Memory B cell (primary cell): Measurements from ENCODE around the gene SLC38A8.

ENCODE experiments used
- ATAC-seq: fragments of 150-1000 bp; cut with Tn5 transposase; 2 replicates; pipeline ENCODE4 v1.10.0; 2021; ENCODE audit warnings: low read depth, mild to moderate bottlenecking, moderate library complexity
- DNase-seq, 2 donors: peaks; one replicate each; pipeline ENCODE4 v3.0.0; 2022; ENCODE audit warnings: low spot score in 2 of 2
- H3K27ac Mint-ChIP-seq: one replicate; pipeline ENCODE4 v1.8.0; 2022; ENCODE audit warnings: mild to moderate bottlenecking, moderate library complexity, mixed read lengths
- H3K27me3 Mint-ChIP-seq: one replicate; pipeline ENCODE4 v1.8.0; 2022; ENCODE audit warnings: mixed read lengths
- H3K36me3 Mint-ChIP-seq: one replicate; pipeline ENCODE4 v1.8.0; 2022; ENCODE audit warnings: mild to moderate bottlenecking, mixed read lengths
- H3K4me1 Mint-ChIP-seq: one replicate; pipeline ENCODE4 v1.8.0; 2022; ENCODE audit warnings: mixed read lengths
- H3K4me3 Mint-ChIP-seq: one replicate; pipeline ENCODE4 v1.8.0; 2022; ENCODE audit warnings: mild to moderate bottlenecking, moderate library complexity, mixed read lengths
- H3K9me3 Mint-ChIP-seq: one replicate; pipeline ENCODE4 v1.8.0; 2022; ENCODE audit warnings: mixed read lengths

SLC38A8 gene

DNA sequence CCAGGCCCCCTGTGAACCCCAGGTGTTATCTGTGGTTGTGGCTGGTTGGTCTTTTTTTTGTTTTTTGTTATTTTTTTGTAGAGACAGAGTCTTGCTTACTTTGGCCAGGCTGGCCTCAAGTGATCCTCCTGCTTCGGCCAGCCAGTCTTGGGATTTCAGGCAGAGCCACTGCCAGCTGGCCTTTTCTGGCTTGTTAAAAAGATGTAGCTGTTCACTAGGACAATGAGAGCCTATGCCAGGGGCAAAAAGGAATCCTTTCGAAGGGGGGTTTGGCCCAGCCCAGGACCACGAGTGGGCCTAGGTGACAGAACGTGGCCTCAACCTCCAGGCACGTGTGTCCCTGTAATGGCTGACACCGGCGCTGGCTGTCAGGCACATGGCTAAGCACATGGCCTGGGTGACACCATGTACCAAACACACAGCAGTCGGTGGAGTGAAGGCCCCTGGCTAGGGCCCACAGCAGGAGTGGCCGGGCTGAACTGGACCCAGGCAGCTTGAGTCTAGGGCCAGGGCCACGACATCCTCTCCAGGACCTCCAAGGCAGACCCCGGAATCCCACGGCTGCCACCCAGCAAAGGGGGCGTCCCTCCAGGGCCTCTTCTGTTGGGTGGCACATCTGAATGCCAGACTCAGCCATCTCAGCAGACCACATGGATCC is 6.9 kb upstream of the SLC38A8 start:
- Mint-ChIP-seq H3K4me3 (no peak overlapping the region), H3K4me1 (no peaks in the 10 kb centered on the region), H3K27ac (no peak overlapping the region), H3K9me3 (no peaks in the 10 kb centered on the region), H3K36me3 (peaks cover 31% of the 10 kb centered on the region), H3K27me3 (no peaks in the 10 kb centered on the region)
- DNase-seq: no peak
- ATAC-seq: no peak

DNA sequence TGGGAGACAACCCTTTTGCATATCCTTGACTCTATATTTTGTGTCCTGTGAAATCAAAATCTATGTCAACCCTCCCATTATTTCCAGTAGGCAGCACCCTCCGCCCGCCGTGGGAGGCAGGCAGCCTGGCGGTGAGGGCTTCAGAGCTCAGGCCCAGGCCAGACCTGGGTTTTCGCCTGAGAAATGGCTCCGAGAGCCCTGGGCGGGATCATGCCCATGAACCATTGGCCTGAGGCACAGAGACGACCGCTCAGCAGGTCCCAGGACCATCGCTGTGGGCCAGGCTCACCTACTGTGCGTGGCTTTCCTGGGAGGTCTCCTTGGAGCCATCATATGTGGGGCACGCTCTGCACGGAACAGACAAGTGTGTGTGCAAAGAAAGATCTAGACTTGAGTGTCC is 6.3 kb upstream of the SLC38A8 start:
- H3K36me3 Mint-ChIP-seq: peaks cover 30% of the 10 kb centered on the region
- no peaks in the 10 kb centered on the region for H3K9me3 Mint-ChIP-seq
- H3K4me3 Mint-ChIP-seq: no peak overlapping the region
- no peak overlapping the region for H3K27ac Mint-ChIP-seq
- no peaks in the 10 kb centered on the region for H3K4me1 Mint-ChIP-seq
- H3K27me3 Mint-ChIP-seq: no peaks in the 10 kb centered on the region
- ATAC-seq: no peak
- DNase-seq: no peak

- H3K9me3 Mint-ChIP-seq: no peaks in the 10 kb centered on the region
- H3K27me3 Mint-ChIP-seq: no peaks in the 10 kb centered on the region
- H3K27ac Mint-ChIP-seq: no peak overlapping the region
- no peak for DNase-seq
- no peaks in the 10 kb centered on the region for H3K4me1 Mint-ChIP-seq
- H3K4me3 Mint-ChIP-seq: no peak overlapping the region
- peaks cover 27% of the 10 kb centered on the region for H3K36me3 Mint-ChIP-seq
- no peak for ATAC-seq
These were observed 5.7 kb upstream of the SLC38A8 start for GRCh38 chr16:84048270-84048669.

- H3K9me3 Mint-ChIP-seq: no peaks in the 10 kb centered on the region
- no peaks in the 10 kb centered on the region for H3K4me1 Mint-ChIP-seq
- no peak overlapping the region for H3K27ac Mint-ChIP-seq
- peaks cover 20% of the 10 kb centered on the region for H3K36me3 Mint-ChIP-seq
- no peak for DNase-seq
- H3K27me3 Mint-ChIP-seq: no peaks in the 10 kb centered on the region
- ATAC-seq: no peak
- H3K4me3 Mint-ChIP-seq: no peak overlapping the region
These were observed 5.0 kb upstream of the SLC38A8 start for GRCh38 chr16:84047626-84048025.

DNA sequence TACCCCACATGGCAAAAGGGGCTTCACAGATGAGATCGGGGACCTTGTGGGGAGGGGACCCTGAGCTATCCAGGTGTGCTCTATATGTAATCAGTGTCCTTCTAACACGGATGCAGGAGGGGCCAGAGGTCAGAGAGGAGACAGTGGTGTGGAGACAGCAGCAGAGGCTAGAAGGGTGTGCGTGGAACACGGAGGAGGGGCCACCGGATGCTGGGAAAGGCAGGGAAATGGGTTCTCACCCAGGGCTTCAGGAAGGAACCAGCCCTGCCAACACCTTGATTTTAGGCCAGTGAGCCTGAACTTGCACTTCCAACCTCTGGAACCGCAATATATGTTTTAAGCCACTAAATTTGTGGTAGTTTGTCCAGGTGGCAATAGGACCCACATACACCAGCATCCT is 4.6 kb upstream of the SLC38A8 start:
- no peak overlapping the region for H3K27ac Mint-ChIP-seq
- peaks cover 16% of the 10 kb centered on the region for H3K36me3 Mint-ChIP-seq
- DNase-seq (no peak), ATAC-seq (no peak)
- no peaks in the 10 kb centered on the region for H3K9me3 Mint-ChIP-seq
- peaks cover 2% of the 10 kb centered on the region for H3K27me3 Mint-ChIP-seq
- no peak overlapping the region for H3K4me3 Mint-ChIP-seq
- H3K4me1 Mint-ChIP-seq: no peaks in the 10 kb centered on the region

GRCh38 chr16:84045818-84046470 is 3.3 kb upstream of the SLC38A8 start:
- peaks cover 4% of the 10 kb centered on the region for H3K27me3 Mint-ChIP-seq
- H3K4me1 Mint-ChIP-seq: no peaks in the 10 kb centered on the region
- no peak for DNase-seq
- H3K36me3 Mint-ChIP-seq: peaks cover 10% of the 10 kb centered on the region
- no peaks in the 10 kb centered on the region for H3K9me3 Mint-ChIP-seq
- H3K27ac Mint-ChIP-seq: no peak overlapping the region
- no peak overlapping the region for H3K4me3 Mint-ChIP-seq
- no peak for ATAC-seq

GRCh38 chr16:84045001-84045817 is 2.6 kb upstream of the SLC38A8 start:
- ATAC-seq: no peak
- DNase-seq: no peak
- peaks cover 4% of the 10 kb centered on the region for H3K27me3 Mint-ChIP-seq
- no peak overlapping the region for H3K27ac Mint-ChIP-seq
- no peak overlapping the region for H3K4me3 Mint-ChIP-seq
- H3K9me3 Mint-ChIP-seq: no peaks in the 10 kb centered on the region
- H3K4me1 Mint-ChIP-seq: no peaks in the 10 kb centered on the region
- H3K36me3 Mint-ChIP-seq: peaks cover 6% of the 10 kb centered on the region

DNA sequence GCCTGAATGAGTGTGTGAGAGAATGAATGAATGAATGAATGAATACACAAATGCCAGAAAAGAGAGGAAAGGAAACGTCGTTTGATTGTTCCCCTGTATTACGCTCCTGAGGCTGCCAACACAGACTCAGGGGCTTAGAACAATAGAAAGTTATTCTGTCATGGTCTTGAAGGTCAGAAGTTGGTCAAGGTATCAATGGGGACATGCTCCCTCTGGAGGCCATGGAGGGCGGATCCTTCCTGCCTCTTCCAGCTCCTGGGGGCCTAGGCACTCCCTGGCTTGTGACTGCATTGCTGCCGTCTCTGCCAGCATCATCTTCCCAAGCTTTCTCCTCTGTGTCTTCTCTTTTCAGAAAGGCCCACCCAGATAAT is 1.5 kb upstream of the SLC38A8 start:
- no peak for ATAC-seq
- peaks cover 4% of the 10 kb centered on the region for H3K27me3 Mint-ChIP-seq
- H3K4me3 Mint-ChIP-seq: no peak overlapping the region
- H3K4me1 Mint-ChIP-seq: no peaks in the 10 kb centered on the region
- H3K36me3 Mint-ChIP-seq: peaks cover 4% of the 10 kb centered on the region
- no peak overlapping the region for H3K27ac Mint-ChIP-seq
- no peaks in the 10 kb centered on the region for H3K9me3 Mint-ChIP-seq
- DNase-seq: no peak

DNA sequence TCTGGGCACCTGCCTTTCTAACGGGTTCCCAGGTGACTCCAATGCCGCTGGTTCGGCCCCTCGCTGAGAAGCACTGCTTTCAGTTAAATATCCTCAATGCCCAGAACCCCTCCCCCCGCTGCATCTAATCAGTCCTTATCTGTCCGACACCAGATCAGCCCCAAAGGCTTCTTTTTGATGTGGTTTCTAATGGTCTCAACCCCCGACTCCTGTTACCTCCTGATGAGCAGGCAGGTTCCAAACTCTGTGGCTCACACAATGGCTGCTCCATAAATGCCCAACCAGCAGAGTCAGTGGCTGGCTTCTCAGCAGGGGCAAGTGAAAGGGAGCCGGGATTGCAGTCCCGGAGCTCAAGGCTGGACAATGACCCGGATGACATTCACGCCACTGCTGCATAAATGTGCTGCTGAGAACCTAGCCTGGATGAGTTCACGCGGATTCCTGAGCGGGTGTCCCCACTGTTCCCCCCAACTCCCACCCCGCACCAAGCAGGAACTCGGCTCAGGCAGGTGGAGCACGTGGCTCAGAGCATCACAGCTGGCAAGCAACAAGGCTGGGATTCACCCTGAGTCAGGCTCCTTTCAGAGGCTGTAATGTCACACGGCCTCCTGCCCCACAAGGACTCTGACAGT is 1.0 kb upstream of the SLC38A8 start:
- ATAC-seq: no peak
- Mint-ChIP-seq H3K9me3 (no peaks in the 10 kb centered on the region), H3K4me3 (no peak overlapping the region), H3K27ac (no peak overlapping the region), H3K4me1 (no peaks in the 10 kb centered on the region), H3K27me3 (peaks cover 4% of the 10 kb centered on the region), H3K36me3 (peaks cover 2% of the 10 kb centered on the region)
- no peak for DNase-seq

GRCh38 chr16:84042879-84043485 is 387 bp upstream of the SLC38A8 start:
- ATAC-seq (no peak), DNase-seq (no peak)
- peaks cover 4% of the 10 kb centered on the region for H3K27me3 Mint-ChIP-seq
- H3K27ac Mint-ChIP-seq: no peak overlapping the region
- H3K9me3 Mint-ChIP-seq: no peaks in the 10 kb centered on the region
- no peaks in the 10 kb centered on the region for H3K4me1 Mint-ChIP-seq
- no peak overlapping the region for H3K4me3 Mint-ChIP-seq
- H3K36me3 Mint-ChIP-seq: peaks cover 2% of the 10 kb centered on the region

- Mint-ChIP-seq H3K9me3 (no peaks in the 10 kb centered on the region), H3K4me3 (no peak overlapping the region), H3K27ac (no peak overlapping the region), H3K36me3 (no peaks in the 10 kb centered on the region), H3K4me1 (no peaks in the 10 kb centered on the region), H3K27me3 (peaks cover 4% of the 10 kb centered on the region)
- no peak for ATAC-seq
- DNase-seq: no peak
These were observed 714 bp downstream of the SLC38A8 start for GRCh38 chr16:84041881-84042280.

GRCh38 chr16:84040823-84041820 is 1.5 kb downstream of the SLC38A8 start:
- no peak for ATAC-seq
- Mint-ChIP-seq H3K4me3 (no peak overlapping the region), H3K36me3 (peaks cover 2% of the 10 kb centered on the region), H3K9me3 (peaks cover 2% of the 10 kb centered on the region), H3K4me1 (no peaks in the 10 kb centered on the region), H3K27ac (no peak overlapping the region), H3K27me3 (peaks cover 5% of the 10 kb centered on the region)
- no peak for DNase-seq

DNA sequence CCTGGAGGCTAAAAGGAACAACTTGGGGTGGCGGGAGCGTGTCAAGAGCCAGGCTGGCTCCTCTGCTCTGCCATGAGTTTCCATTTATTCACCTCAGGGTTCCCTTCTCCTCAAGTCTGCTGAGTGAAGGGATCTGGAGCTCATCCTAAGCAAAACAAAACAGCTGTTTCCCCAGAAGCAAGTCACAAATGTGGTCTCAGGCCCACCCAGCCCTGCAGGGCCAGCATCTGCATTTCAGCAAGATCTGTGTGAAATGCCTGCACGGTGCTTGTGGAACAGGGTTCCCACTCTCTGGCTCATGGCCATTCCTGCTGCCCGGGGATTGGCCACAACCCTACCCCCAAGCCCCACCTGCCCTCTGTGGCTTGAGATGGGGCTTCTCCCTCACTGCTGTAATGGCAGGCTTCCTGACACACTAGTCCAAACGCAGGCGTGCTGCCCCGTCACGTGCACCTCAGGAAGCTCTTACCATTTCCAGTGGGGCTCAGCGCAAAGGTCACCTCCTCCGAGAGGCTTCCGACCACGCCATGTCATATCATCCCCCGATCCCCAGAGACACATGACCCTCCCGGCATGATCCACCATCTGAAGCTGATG is 2.3 kb downstream of the SLC38A8 start:
- H3K9me3 Mint-ChIP-seq: peaks cover 2% of the 10 kb centered on the region
- H3K4me1 Mint-ChIP-seq: no peaks in the 10 kb centered on the region
- DNase-seq (no peak), ATAC-seq (no peak)
- H3K27ac Mint-ChIP-seq: no peak overlapping the region
- peaks cover 2% of the 10 kb centered on the region for H3K36me3 Mint-ChIP-seq
- no peak overlapping the region for H3K4me3 Mint-ChIP-seq
- peaks cover 7% of the 10 kb centered on the region for H3K27me3 Mint-ChIP-seq
